A172 (cell line): ENCODE data around the gene RNF40. TPM values are rescaled to one million over a fixed set of nuclear protein-coding genes. Genes with fewer than 3 reads are reported as not detected.

Source experiments
- DNase-seq: peaks from one replicate; pipeline ENCODE4 v3.0.0-alpha.2; 2015; ENCODE audit warnings: low spot score
- total RNA-seq: library from RNA; depleted of rRNA; stranded (reverse); fragments of >200 nt; shearing (Covaris generic); gene quantifications from 2 replicates; pipeline ENCODE4 v1.2.3, GENCODE V29; 2014

The RNF40 gene
- total RNA-seq, 1 experiment from 2014 or later: 105 TPM

- peak; percentile 38 for DNase-seq
These were observed 645 bp upstream of the RNF40 start for GRCh38 chr16:30761427-30761927.

- DNase-seq: no peak
These were observed 1.0 kb downstream of the RNF40 start for GRCh38 chr16:30762991-30763725.

DNA sequence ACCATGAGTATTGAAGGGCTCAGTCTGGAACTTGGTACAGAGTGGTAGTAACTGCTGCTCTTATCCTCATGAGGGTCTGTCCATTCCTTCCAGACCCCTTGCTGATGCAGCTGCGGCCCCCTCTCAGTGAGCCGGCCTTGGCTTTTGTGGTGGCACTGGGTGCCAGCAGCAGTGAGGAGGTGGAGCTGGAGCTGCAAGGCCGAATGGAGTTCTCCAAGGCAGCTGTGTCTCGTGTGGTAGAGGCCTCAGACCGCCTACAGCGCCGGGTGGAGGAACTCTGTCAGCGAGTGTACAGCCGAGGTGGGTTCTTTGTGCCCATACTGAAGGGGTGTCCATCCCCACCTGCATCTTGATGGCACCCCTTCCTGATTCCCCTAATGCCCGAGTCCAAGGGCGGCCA is 2.0 kb downstream of the RNF40 start:
- no peak for DNase-seq

- no peak for DNase-seq
These were observed 2.8 kb downstream of the RNF40 start for GRCh38 chr16:30764816-30765465.

DNA sequence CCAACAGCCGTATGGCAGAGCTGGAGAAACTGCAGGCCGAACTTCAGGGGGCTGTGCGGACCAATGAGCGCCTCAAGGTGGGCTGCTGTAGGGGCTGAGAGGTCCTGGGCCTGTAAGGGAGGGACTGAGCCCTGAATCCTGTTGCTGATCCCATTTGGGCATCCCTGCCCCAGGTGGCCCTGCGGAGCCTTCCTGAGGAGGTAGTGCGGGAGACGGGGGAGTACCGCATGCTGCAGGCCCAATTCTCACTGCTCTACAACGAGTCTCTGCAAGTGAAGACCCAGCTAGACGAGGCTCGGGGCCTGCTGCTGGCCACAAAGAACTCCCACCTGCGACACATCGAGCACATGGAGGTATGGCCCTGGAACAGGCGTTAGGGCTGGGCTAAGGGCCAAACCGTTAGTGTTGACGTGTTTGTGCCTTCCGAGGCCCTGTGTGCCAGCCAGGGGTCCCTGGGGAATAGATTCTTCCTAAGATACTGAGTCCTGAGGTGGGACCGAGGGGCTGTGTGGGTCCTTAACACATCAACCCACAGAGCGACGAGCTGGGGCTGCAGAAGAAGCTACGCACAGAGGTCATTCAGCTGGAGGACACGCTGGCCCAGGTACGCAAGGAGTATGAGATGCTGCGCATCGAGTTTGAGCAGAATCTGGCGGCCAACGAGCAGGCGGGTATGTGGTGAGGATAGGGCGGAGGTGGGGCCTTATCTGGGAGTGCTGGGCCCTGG is 4.2 kb downstream of the RNF40 start:
- DNase-seq: no peak

GRCh38 chr16:30766933-30767284 is 4.8 kb downstream of the RNF40 start:
- DNase-seq: no peak

GRCh38 chr16:30767767-30768465 is 5.8 kb downstream of the RNF40 start:
- no peak for DNase-seq

GRCh38 chr16:30768583-30769181 is 6.6 kb downstream of the RNF40 start:
- DNase-seq: no peak

DNA sequence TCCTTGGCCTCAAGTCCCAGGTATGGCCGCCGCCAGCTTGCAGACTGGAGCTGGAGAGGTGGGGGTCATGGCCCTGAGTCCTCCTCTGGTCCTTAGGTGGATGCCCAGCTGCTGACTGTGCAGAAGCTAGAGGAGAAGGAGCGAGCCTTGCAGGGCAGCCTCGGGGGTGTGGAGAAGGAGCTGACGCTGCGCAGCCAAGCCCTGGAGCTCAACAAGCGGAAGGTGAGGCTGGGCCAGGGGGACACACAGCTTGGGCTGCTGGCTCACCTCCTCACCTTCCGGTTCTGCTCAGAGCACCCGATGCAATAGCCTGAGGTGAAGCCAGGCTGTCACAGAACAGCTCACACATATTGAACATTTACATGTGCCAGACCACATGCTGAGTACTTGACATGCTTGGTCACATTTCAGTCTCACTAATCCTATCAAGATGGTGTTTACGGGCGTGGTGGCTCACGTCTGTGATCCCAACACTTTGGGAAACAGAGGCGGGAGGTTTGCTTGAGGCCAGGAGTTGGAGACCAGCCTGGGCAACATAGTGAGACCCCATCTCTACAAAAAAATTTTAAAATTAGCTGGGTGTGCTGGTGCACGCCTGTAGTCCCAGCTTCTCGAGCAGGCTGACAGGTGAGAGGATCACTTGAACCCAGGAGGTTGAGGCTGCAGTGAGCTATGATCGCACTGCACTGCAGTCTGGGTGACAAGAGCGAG is 7.4 kb downstream of the RNF40 start:
- DNase-seq: no peak

GRCh38 chr16:30771726-30772125 is 9.6 kb downstream of the RNF40 start:
- DNase-seq: peak; percentile 56

- DNase-seq: no peak
These were observed 11.7 kb downstream of the RNF40 start for GRCh38 chr16:30773826-30774225.

- no peak for DNase-seq
These were observed 12.4 kb downstream of the RNF40 start for GRCh38 chr16:30774367-30775130.

- no peak for DNase-seq
These were observed 12.9 kb downstream of the RNF40 start for GRCh38 chr16:30775131-30775391.

GRCh38 chr16:30775392-30776188 is 13.5 kb downstream of the RNF40 start:
- DNase-seq: no peak

GRCh38 chr16:30777591-30778297 is 15.6 kb downstream of the RNF40 start:
- DNase-seq: no peak

DNA sequence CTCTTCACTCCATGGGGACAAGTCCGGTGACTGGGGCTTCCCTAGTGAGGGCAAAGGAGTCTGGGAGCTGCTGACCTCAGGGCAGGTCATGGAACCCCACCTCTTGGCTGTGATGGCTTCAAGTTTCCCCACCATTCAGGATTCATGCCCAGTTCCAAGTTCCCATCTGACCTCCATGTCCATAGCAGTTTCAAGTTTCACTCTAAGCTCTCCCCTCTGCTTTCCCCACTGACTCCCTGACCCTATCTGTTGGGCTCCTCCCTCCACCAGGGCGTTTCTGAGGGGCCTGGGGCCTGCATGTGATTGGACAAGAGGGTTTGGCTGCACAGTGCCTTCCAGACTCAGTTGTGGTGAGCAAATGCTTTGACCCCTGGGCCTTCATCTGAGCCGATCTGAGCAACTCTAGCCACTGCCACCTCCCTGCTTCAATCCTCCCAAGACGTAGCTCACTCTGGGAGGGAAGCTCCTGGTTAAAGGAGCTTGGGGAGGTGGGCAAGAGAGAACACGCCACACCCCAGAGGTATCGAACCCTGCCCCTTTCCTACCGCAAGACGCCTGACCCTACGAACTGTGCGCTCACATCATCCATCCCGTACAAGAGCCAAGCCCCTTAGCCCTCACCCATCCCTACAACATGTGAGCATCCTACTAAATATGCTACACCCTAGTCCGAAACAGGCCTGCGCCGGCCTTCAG is 16.6 kb downstream of the RNF40 start:
- no peak for DNase-seq

GRCh38 chr16:30779596-30779995 is 17.5 kb downstream of the RNF40 start:
- no peak for DNase-seq

DNA sequence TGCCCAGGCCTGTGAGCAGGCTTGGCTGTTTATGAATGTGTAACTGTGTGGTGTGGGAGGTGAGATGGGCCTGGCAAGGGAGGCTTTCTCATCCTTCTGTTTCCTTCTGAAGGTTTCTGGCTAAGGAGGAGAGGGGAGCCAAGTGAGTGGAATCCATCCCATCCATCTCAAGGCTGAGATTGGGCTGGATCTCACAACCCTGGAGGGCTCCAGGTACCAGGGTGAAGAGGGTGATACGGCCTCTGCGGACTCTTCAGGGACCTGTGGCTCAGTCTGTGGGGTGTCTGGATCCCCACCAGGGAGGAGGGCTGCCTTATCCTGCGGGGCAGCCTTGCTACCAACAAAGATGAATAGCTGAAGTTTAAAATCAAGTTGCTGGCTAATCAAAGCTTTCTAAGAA is 17.9 kb downstream of the RNF40 start:
- DNase-seq: no peak
